ENCODE results near the gene KCNJ18.
"Not testable (repeated sequence)": the region's sequence is repeated elsewhere in the genome, so short reads cannot be mapped to it uniquely, and the experiment has no call there.

KCNJ18 gene

GRCh38 chr17:21671871-21672270, 20.5 kb upstream of the KCNJ18 start:
- FAIRE-seq, result not testable (repeated sequence)

- not testable (repeated sequence) for FAIRE-seq
Measured at GRCh38 chr17:21673451-21674241, 18.7 kb upstream of the KCNJ18 start.

GRCh38 chr17:21674242-21674731, 18.0 kb upstream of the KCNJ18 start:
- no peak for FAIRE-seq

DNA sequence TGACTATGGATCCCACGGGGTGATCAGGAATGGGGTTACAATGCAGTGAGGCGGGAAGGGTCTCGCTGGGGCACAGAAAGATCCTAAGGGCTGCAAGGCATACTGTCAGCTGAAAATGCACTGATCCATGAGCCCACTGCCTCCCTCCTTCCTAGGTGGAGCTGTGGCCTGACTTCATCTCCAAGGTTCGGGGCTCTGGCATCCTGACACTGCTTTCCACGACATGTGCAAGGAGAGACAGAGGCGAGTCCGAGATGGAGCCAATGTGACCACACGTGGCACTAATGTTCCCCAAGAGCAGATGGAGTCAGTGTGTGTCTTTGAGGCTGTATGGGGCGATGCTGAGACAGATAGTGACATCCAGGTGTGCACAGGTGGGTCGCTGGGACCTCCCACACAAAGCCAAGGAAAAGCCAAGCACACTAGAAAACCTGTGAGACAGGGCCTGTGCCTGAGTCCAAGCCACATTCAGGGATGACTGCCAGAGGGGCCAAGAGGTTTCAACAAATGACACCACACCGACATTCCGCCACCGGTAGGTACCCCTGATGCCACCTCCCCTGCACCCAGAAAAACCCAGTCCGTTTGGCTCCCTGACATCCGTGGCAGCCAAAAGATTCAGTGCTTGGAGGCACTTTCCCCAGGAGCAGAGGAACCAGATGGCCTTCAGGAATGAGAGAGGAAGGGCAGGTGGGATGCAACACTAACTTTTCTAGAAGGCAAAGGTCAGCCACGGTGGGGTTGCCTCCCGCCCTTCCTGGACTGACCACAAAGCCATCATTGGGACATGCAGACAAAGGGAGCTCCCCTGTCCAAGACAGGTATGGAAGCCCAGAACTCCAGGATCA, 17.2 kb upstream of the KCNJ18 start:
- FAIRE-seq, result not testable (repeated sequence)

- FAIRE-seq, result not testable (repeated sequence)
Measured at GRCh38 chr17:21675739-21676130, 16.6 kb upstream of the KCNJ18 start.

DNA sequence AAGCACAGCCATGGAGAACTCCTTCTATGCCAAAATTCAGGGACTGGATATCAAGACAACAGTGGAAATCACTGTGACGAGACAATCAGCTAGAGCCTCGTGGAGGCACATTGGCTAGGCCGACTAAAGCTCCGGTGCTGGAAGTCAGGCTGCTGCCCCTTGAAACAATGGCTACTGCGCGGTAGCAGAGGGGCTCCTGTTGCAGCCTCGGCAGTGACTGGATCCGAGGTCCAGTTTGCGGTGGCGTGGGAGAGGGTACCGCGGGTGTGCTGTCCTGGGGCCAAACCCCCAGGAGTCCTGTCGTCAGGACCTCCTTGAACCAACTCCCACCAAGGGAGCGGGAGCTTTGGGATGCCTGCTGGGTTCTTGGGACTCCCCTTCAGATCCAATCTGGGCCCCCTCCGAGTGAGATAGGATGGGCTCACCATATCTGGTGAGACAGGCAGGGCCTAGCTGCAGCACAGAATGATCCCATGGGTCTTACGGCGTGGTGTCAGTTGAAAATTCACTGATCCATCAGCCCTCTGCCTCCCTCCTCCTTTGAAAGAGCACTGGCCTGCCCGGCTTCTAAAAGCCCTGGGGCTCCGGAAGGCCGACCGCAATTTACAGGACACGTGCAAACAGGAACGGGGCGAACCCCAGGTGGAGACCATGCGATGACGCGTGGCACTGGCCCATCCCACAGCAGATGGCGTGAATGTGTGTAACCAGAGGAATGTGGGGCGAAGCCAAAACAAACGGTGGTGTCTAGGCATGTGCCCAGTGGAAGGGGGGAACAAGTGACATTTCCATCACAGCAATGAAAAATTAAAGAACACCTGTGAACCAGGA, 15.8 kb upstream of the KCNJ18 start:
- no peak for FAIRE-seq

DNA sequence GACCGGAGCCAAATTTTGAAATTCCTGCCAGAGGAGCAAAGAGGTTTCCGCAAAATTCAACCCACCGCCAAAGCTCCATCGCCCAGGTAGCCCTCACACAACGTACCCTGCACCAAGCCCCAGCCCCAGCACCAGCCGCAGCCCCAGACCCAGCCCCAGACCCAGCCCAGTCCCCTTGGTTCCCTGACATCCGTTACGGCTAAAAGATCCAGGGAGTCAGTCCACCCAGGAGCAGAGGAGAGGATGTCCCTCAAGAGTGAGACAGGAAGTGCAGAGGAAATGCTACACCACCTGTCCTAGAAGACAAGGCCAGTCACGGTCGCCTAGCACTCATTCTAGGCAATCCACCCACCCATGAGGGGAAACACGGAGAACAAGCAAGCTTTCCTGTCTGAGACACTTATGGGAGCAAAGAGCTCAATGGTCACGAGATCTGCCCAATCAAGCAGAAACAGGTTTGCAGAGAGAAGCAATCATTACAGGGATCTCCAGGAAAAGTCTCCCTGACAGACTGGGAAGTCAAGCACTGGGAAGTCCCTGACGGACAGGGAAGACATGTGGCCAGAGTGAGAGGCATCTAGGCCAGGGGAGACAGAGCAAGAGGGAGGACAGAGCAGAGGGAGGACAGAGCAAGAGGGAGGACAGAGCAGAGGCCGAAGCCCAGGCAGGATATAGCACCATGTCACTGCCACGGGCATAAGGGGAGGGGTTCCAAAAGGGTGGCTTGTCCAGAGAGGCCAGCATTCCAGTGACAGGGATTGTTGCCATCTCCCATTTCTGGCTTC, 15.0 kb upstream of the KCNJ18 start:
- no peak for FAIRE-seq

- FAIRE-seq, result no peak
Measured at GRCh38 chr17:21677911-21678310, 14.4 kb upstream of the KCNJ18 start.

- no peak for FAIRE-seq
Measured at GRCh38 chr17:21678393-21679081, 13.8 kb upstream of the KCNJ18 start.

DNA sequence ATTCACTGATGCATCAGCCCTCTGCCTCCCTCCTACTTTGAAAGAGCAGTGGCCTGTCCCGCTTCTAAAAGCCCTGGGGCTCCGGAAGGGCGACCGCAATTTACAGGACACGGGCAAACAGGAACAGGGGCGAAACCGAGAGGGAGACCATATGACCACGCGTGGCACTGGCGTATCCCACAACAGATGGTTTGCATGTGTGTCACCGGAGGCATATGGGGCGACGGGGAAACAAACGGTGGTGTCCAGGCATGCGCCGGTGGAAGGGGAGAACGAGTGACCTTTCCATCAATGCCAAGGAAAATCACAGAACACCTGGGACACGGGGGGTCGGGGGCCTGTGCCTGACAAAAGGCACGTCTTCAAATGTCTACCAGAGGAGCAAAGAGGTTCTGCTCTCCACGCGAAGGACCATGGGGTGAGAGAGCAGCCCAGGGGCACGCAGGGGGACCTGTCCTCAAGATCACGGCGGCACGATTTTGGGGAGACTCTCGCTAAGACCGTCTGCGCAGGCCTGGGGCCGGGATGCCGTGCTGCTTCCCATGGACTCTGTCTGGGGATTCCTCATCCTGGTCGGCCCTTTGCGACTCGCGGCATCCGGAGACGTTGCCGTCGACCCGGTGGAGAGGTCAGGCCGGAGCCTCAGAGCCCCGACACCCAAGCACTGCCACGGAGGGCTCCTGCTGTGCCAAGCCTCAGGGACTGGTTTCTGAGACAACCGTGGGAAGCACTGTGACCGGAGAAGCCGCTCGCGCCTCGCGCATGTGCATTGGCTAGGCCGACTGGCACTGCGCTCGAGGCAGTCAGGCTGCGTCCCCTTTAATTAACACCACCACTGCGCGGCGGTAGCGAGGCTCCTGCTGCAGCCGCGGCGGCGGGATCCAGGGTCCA, 12.8 kb upstream of the KCNJ18 start:
- FAIRE-seq, result no peak

GRCh38 chr17:21680366-21680765, 12.0 kb upstream of the KCNJ18 start:
- FAIRE-seq, result no peak

DNA sequence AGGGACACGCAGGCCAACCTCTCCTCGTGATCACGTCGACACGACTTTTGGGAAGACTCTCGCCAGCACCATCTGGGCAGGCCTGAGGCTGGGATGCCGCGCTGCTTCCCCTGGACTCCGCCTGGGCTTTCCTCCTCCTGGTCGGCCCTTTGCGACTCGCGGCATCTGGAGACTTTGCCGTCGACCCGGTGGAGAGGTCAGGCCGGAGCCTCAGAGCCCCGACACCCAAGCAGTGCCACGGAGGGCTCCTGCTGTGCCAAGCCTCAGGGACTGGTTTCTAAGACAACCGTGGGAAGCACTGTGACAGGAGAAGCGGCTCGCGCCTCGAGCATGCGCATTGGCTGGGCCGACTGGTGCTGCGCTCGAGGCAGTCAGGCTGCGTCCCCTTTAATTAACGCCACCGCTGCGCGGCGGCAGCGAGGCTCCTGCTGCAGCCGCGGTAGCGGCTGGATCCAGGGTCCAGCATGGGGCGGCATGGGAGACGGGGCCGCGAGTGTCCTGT, 11.4 kb upstream of the KCNJ18 start:
- not testable (repeated sequence) for FAIRE-seq

DNA sequence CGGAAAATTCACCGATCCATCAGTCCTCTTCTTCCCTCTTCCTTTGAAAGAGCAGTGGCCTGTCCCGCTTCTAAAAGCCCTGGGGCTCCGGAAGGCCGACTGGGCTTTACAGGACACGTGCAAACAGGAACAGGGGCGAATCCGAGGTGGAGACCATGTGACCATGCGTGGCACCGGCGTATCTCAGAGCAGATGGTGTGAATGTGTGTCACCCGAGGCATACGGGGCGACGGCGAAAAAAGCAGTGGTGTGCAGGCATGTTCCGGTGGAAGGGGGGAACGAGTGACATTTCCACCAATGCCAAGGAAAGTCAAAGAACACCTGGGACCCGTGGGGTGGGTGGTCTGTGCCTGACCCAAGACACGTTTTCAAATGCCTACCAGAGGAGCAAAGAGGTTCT, 10.7 kb upstream of the KCNJ18 start:
- not testable (repeated sequence) for FAIRE-seq

- FAIRE-seq, result not testable (repeated sequence)
Measured at GRCh38 chr17:21682130-21682529, 10.2 kb upstream of the KCNJ18 start.

DNA sequence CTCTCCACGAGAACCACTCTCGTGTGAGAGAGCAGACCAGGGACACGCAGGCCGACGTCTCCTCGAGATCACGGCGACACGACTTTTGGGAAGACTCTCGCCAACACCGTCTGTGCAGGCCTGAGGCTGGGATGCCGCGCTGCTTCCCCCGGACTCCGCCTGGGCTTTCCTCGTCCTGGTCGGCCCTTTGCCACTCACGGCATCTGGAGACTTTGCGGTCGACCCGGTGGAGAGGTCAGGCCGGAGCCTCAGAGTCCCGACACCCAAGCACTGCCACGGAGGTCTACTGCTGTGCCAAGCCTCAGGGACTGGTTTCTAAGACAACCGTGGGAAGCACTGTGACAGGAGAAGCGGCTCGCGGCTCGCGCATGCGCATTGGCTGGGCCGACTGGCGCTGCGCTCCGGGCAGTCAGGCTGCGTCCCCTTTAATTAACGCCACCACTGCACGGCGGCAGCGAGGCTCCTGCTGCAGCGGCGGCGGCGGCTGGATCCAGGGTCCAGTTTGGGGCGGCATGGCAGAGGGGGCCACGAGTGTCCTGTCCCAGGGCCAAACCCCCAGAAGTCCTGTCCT, 9.1 kb upstream of the KCNJ18 start:
- FAIRE-seq, result not testable (repeated sequence)

DNA sequence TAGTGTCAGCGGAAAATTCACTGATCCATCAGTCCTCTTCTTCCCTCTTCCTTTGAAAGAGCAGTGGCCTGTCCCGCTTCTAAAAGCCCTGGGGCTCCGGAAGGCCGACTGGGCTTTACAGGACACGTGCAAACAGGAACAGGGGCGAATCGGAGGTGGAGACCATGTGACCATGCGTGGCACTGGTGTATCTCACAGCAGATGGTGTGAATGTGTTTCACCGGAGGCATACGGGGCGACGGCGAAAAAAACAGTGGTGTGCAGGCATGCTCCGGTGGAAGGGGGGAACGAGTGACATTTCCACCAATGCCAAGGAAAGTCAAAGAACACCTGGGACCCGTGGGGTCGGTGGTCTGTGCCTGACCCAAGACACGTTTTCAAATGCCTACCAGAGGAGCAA, 8.4 kb upstream of the KCNJ18 start:
- FAIRE-seq, result not testable (repeated sequence)

GRCh38 chr17:21684384-21684783, 7.9 kb upstream of the KCNJ18 start:
- FAIRE-seq, result not testable (repeated sequence)

DNA sequence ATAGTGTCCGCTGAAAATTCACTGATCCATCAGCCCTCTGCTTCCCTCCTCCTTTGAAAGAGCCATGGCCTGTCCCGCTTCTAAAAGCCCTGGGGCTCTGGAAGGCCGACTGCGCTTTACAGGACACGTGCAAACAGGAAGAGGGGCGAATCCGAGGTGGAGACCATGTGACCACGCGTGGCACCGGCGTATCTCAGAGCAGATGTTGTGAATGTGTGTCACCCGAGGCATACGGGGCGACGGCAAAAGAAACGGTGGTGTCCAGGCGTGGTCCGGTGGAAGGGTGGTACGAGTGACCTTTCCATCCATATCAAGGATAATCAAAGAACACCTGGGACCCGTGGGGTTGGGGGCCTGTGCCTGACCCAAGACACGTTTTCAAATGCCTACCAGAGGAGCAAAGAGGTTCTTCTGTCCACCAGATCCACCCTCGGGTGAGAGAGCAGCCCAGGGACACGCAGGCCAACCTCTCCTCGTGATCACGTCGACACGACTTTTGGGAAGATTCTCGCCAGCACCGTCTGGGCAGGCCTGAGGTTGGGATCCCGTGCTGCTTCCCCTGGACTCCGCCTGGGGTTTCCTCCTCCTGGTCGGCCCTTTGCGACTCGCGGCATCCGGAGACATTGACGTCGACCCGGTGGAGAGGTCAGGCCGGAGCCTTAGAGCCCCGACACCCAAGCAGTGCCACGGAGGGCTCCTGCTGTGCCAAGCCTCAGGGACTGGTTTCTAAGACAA, 7.1 kb upstream of the KCNJ18 start:
- FAIRE-seq, result not testable (repeated sequence)
